Stimulated activated CD4-positive, alpha-beta T cell treated with anti-CD3 and anti-CD28 coated beads, Interleukin-4, amount 100 ng/mL, for 48 hours (primary cell): ENCODE data around the gene RSU1.

Experiments
- DNase-seq, 2 donors: peaks; one replicate each; pipeline ENCODE4 v3.0.0-alpha.2; 2020; ENCODE audit warnings: low read depth in 2 of 2

The RSU1 gene

GRCh38 chr10:16674147-16674703 lies 143.0 kb downstream of the RSU1 start:
- no peak for DNase-seq

- no peak for DNase-seq
Observed at GRCh38 chr10:16673443-16673842, 143.8 kb downstream of the RSU1 start.

GRCh38 chr10:16663444-16663843 lies 153.8 kb downstream of the RSU1 start:
- DNase-seq = no peak

DNA sequence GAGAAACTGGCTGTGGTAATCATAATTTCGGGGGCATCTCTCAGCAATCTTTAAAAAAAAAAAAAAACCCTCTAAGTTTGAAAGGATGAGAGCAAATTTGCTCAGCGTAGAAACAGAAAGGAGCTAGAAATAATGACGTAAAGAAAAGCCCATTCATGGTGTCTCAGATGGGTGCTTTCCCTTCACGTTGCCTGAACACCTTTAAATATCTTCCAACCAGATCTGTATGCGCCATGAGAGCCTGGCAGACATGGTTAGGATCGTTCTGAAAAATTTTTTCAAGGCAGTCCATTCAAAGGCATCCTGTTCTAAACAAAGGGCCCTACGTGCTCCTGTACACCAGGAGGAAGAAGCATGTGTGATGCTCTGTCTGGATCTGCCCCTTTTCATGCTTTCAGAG lies 154.3 kb downstream of the RSU1 start:
- DNase-seq = no peak

GRCh38 chr10:16656895-16657294 lies 160.3 kb downstream of the RSU1 start:
- DNase-seq = no peak

DNA sequence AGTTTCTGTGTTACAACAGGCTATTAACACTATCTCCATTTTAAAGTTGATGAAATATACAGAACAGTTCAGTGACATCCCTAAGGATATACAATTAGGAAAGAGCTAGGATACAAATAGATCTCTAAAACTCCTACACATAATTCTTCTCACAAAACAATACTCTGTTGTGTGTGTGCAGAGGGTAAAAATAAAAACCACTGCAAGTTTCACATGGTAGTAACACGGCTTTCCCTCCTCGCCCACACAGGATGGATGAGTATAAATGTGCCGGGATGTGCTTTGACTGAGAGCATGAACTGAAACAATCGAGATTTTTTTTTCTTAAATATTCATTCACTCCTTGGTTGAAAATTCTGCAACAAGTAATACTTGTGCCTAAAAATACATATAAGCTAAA lies 164.0 kb downstream of the RSU1 start:
- peak in 1 of 2 donors; percentile 9 for DNase-seq

DNA sequence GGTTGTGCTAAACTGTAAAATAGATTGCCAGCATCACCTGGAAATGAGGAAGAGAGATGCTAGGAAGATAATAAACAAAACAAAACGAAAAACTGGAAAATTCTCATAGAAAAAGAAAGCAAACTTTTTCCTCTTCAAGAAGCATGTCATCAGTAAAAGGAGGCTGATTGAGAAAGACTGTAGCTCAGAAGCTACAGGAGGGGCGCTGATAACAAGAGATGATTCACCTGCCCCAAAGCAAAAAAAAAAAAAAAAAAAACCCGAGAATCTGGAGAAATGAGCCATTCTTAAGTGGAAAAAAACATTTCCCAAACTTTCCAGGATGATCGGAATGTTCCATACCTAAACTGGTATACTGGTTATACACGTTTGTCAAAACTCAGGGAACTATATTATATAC lies 165.1 kb downstream of the RSU1 start:
- no peak for DNase-seq

GRCh38 chr10:16649757-16650156 lies 167.5 kb downstream of the RSU1 start:
- no peak for DNase-seq

DNA sequence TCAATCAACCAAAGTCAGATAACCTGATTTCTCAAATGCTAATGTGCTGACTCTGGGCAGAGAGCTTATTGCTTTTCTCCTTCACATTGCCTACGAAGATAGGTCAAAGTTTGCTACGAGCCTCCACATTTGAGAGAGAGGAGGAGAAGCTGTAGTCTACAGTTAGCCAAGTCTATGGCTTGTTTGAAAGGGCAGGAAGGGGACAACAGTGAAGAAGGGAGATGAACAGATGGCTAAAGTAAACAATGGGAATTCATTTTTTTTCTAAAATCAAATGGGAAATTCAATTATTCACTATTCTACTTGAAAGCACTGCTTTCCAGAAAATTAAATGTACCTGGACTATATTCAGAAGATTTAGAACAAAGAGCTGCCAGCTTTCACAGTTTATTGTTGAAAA lies 168.9 kb downstream of the RSU1 start:
- no peak for DNase-seq

- DNase-seq = no peak
Observed at GRCh38 chr10:16646181-16647059, 170.8 kb downstream of the RSU1 start.

GRCh38 chr10:16644146-16644545 lies 173.1 kb downstream of the RSU1 start:
- no peak for DNase-seq

DNA sequence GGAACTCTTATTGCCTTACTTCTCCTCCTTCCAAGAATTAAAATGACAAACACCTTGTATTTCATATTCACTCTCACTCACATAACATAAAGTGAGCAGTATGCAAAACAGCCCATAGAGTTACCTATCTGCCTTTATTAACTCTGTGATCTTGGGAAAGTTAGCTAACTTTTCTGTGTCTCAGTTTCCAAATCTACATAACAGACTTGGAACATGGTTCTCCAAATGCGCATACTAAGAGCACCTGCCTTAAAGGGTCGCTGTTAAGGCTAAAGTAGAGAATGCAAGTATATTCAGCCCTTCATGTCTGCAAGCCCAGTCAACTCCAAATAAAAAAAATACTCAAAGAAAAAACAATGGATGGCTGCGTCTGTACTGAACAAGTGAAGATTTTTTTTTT lies 173.7 kb downstream of the RSU1 start:
- DNase-seq = no peak

DNA sequence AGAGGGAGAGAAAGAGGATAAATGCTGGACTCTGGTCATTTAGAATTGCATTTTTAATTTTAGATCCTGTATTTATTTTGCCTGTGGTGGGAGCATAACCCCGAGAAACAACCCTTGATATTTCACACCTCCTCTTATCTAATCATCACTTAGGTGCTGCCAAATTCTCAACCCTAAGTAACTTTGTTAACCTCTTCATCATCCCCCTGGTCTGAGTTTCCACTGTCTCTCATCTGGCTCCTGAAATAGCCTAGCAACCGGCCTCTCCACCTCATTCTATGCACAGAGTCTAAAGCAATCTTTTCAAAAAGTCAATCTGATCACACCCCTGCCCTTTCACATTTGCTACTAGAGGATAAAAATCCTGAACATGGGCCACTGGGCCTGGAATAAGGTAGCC lies 177.1 kb downstream of the RSU1 start:
- no peak for DNase-seq

- no peak for DNase-seq
Observed at GRCh38 chr10:16639471-16639870, 177.8 kb downstream of the RSU1 start.

GRCh38 chr10:16632996-16633395 lies 184.2 kb downstream of the RSU1 start:
- no peak for DNase-seq

DNA sequence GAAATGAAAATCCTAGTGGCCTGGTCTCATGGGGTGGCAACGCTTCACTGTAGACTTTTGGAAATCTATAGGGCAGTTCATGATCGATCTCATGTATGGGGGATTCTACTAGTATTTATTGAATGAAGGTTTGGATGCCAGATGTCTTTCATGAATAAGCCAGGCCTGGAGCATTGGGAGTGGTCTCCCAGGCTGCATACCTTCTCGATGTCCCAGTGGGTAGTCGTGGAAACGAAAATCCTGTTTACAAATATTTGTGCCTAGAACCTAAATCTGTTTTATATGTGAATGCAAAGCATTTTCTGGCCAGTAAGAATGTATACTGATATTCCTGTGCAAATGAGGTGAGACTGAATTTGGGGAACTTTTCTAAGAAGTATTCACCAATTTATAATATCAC lies 190.5 kb downstream of the RSU1 start:
- DNase-seq = no peak

GRCh38 chr10:16612981-16613355 lies 204.3 kb downstream of the RSU1 start:
- no peak for DNase-seq

GRCh38 chr10:16612115-16612980 lies 204.9 kb downstream of the RSU1 start:
- peak in 1 of 2 donors; percentile 2 for DNase-seq

GRCh38 chr10:16611037-16611436 lies 206.2 kb downstream of the RSU1 start:
- DNase-seq = no peak

DNA sequence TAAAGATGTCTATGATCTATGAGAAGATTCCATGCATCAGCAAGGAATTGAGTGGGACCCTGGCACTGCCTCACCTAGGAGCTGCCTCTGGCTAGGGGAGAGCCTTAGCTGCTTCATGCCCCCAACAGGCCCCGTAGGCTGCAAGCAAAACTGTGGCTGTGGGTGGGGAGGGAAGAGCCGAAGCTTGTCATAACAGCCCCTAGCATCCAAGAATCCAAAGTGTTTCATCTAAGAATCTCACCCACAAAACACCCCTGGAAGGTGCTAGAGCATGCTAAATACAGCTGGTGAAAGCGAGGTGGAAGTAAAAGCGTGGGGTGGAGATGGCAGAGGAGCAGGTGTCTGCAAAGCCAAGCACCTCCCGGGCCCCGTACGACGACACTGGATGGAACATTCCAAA lies 208.0 kb downstream of the RSU1 start:
- DNase-seq = no peak

DNA sequence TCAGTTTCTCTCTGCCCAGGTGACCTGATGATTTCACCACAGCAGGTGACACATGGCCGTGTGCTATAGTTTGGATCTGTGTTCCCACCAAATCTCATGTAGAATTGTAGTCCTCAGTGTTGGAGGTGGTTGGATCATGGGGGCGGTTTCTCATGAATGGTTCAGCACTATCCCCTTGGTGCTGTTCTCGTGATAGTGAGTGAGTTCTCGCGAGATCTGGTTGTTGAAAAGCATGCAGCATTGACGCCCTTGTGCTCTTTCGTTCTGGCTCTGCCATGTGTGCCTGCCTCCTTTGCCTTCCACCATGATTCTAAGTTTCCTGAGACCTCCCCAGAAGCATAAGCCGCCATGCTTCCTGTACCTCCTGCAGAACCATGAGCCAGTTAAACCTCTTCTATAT lies 210.3 kb downstream of the RSU1 start:
- DNase-seq = no peak

- DNase-seq = no peak
Observed at GRCh38 chr10:16606421-16606820, 210.8 kb downstream of the RSU1 start.

DNA sequence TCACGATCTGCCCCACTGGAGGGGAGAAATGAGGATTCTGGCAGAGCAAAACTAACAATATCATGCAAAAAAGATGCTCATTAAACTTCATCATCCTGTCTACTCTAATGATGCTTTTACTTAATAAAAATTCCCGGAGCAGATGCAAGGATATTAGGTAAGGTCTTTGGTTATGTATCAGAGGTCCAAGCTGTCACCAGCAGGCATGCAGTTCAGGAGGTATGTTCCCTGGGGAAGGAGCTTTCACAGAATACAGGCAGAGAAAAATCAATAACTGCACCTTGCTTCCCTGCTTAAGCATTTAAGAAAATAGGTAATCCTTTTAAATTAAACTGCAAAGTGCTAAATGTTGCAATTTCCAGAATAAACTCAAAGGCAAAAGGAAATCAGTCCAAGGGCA lies 213.9 kb downstream of the RSU1 start:
- no peak for DNase-seq
